SH-SY5Y (cell line): Measurements from ENCODE around the gene HECTD1.

Source experiments
- GATA2 ChIP-seq: IDR thresholded peaks from 2 replicates; pipeline ENCODE4 v1.6.1; 2011; ENCODE audit warnings: mild to moderate bottlenecking, low read depth, low read length
- GATA3 ChIP-seq: IDR thresholded peaks from 2 replicates; pipeline ENCODE4 v1.6.1; 2011; ENCODE audit warnings: low read depth, mild to moderate bottlenecking, low read length, moderate library complexity

GRCh38 chr14:31251028-31251958, 43.7 kb upstream of the HECTD1 start:
- TF ChIP-seq GATA2 = no peak
- no peak for TF ChIP-seq GATA3
